ENCODE results near the gene GABBR2. TPM values are rescaled to one million over a fixed set of nuclear protein-coding genes. Genes with fewer than 3 reads are reported as not detected.

GABBR2 gene
- total RNA-seq, 2 experiments from 2014 or later, result not detected

DNA sequence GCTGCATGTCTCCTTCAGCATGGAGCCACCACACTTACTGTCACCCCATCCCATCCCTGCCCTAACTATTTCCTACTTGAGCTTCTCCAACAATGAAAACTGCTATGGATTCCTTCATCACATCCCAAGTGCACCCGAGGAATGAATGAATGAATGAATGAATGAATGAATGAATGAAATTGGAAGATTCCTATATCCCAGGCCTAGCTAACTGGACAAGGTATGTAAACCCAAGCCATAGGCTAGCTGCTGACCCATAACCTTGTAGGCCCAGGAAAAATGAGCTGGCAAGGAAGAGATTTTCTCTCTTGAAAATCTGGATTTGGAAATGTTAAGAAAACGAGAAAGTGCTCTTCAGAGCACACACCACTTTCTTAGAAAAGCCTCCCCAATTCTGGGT lies 97.4 kb downstream of the GABBR2 start:
- ChIA-PET CTCF (ENCODE audit: unreplicated experiment) (no interaction called here), POLR2A (no interaction called here)
- no peaks in the 10 kb centered on the region for H3K4me1 ChIP-seq (ENCODE audit: insufficient read depth, low read length, poor library complexity, severe bottlenecking)
- no peaks in the 10 kb centered on the region for H3K79me2 ChIP-seq (ENCODE audit: insufficient read depth, low read depth, low read length)
- no peaks in the 10 kb centered on the region for H4K20me1 ChIP-seq (ENCODE audit: insufficient read depth, low read length)
- H3K9me2 ChIP-seq (ENCODE audit: insufficient read depth, low read length), result no peaks in the 10 kb centered on the region
- no peak for TF ChIP-seq EZH2phosphoT487 (IDR thresholded peaks at IDR 0.05; ENCODE audit: borderline replicate concordance, low read depth, low read length)
- TF ChIP-seq, protein P1, sequence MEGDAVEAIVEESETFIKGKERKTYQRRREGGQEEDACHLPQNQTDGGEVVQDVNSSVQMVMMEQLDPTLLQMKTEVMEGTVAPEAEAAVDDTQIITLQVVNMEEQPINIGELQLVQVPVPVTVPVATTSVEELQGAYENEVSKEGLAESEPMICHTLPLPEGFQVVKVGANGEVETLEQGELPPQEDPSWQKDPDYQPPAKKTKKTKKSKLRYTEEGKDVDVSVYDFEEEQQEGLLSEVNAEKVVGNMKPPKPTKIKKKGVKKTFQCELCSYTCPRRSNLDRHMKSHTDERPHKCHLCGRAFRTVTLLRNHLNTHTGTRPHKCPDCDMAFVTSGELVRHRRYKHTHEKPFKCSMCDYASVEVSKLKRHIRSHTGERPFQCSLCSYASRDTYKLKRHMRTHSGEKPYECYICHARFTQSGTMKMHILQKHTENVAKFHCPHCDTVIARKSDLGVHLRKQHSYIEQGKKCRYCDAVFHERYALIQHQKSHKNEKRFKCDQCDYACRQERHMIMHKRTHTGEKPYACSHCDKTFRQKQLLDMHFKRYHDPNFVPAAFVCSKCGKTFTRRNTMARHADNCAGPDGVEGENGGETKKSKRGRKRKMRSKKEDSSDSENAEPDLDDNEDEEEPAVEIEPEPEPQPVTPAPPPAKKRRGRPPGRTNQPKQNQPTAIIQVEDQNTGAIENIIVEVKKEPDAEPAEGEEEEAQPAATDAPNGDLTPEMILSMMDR (conservative IDR thresholded peaks at IDR 0.05; ENCODE audit: low read length), result no peak
- no peaks in the 10 kb centered on the region for H3K9me3 ChIP-seq (ENCODE audit: low read length)
- BruUV-seq (replicated peaks), result no TSS peak
- no peaks in the 10 kb centered on the region for H3K36me3 ChIP-seq (ENCODE audit: insufficient read depth, low read length)
- no peak overlapping the region for H3K27ac ChIP-seq (ENCODE audit: low read depth, low read length, poor library complexity, severe bottlenecking)
- no peak overlapping the region for H2AFZ ChIP-seq (ENCODE audit: low read length)
- no peak overlapping the region for H3K4me3 ChIP-seq (ENCODE audit: low read depth, low read length, poor library complexity, severe bottlenecking)
- H3K4me2 ChIP-seq (ENCODE audit: low read length), result no peak overlapping the region
- no peak for DNase-seq (ENCODE audit: low spot score)
- intact Hi-C loops (cut with micrococcal nuclease; ENCODE audit: unreplicated experiment), result no loop called here

DNA sequence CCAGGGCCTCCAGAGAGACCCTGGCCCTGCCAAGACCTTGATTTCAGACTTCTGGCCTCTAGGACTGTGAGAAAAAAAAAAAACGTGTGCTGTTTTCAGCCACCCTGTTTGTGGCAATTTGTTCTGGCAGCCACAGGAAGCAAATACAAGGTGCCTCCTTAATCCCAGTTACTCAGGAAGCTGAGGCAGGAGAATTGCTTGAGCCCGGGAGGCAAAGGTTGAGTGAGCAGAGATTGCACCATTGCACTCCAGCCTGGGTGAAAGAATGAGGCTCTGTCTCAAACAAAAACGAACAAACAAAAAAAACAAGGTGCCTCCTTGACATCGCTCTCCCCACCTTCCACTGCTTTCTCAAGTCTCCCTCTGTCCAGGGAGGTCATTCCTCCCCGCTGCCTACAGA lies 98.0 kb downstream of the GABBR2 start:
- H3K36me3 ChIP-seq (ENCODE audit: insufficient read depth, low read length), result no peaks in the 10 kb centered on the region
- H3K9me2 ChIP-seq (ENCODE audit: insufficient read depth, low read length), result no peaks in the 10 kb centered on the region
- no peak for DNase-seq (ENCODE audit: low spot score)
- no TSS peak for BruUV-seq (replicated peaks)
- H3K4me3 ChIP-seq (ENCODE audit: low read depth, low read length, poor library complexity, severe bottlenecking), result no peak overlapping the region
- no peaks in the 10 kb centered on the region for H4K20me1 ChIP-seq (ENCODE audit: insufficient read depth, low read length)
- no peaks in the 10 kb centered on the region for H3K79me2 ChIP-seq (ENCODE audit: insufficient read depth, low read depth, low read length)
- no peak overlapping the region for H2AFZ ChIP-seq (ENCODE audit: low read length)
- ChIA-PET POLR2A (no interaction called here), CTCF (ENCODE audit: unreplicated experiment) (no interaction called here)
- H3K27ac ChIP-seq (ENCODE audit: low read depth, low read length, poor library complexity, severe bottlenecking), result no peak overlapping the region
- H3K9me3 ChIP-seq (ENCODE audit: low read length), result no peaks in the 10 kb centered on the region
- no peak for TF ChIP-seq EZH2phosphoT487 (IDR thresholded peaks at IDR 0.05; ENCODE audit: borderline replicate concordance, low read depth, low read length)
- TF ChIP-seq, protein P1 (conservative IDR thresholded peaks at IDR 0.05; ENCODE audit: low read length), result no peak
- H3K4me2 ChIP-seq (ENCODE audit: low read length), result no peak overlapping the region
- H3K4me1 ChIP-seq (ENCODE audit: insufficient read depth, low read length, poor library complexity, severe bottlenecking), result no peaks in the 10 kb centered on the region
- intact Hi-C loops (cut with micrococcal nuclease; ENCODE audit: unreplicated experiment), result no loop called here

DNA sequence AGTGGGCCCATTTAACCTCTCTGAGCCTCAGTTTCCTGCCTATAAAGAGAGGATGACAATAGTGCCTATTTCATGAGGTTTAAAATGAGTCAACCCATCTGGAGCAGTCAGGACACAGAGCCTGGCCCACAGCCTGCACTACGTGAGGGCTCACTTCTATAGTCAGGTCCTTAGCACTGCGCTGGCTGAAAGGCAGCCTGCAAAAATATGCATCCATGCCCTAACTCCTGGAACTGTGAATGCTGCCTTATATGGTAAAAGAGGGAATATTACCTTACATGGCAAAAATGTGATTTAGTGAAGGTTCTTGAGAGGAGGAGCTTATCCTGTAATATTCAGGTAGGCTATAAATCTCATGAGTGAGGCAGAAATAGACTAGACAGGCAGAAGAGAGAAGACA lies 98.5 kb downstream of the GABBR2 start:
- intact Hi-C loops (cut with micrococcal nuclease; ENCODE audit: unreplicated experiment), result no loop called here
- H3K79me2 ChIP-seq (ENCODE audit: insufficient read depth, low read depth, low read length), result no peaks in the 10 kb centered on the region
- H3K36me3 ChIP-seq (ENCODE audit: insufficient read depth, low read length), result no peaks in the 10 kb centered on the region
- H3K9me3 ChIP-seq (ENCODE audit: low read length), result no peaks in the 10 kb centered on the region
- CTCF ChIA-PET (ENCODE audit: unreplicated experiment), result no interaction called here
- no peak overlapping the region for H2AFZ ChIP-seq (ENCODE audit: low read length)
- BruUV-seq (replicated peaks), result no TSS peak
- no peak overlapping the region for H3K27ac ChIP-seq (ENCODE audit: low read depth, low read length, poor library complexity, severe bottlenecking)
- no peak overlapping the region for H3K4me2 ChIP-seq (ENCODE audit: low read length)
- POLR2A ChIA-PET, result no interaction called here
- no peak overlapping the region for H3K4me3 ChIP-seq (ENCODE audit: low read depth, low read length, poor library complexity, severe bottlenecking)
- no peak for DNase-seq (ENCODE audit: low spot score)
- no peaks in the 10 kb centered on the region for H3K9me2 ChIP-seq (ENCODE audit: insufficient read depth, low read length)
- H4K20me1 ChIP-seq (ENCODE audit: insufficient read depth, low read length), result no peaks in the 10 kb centered on the region
- no peaks in the 10 kb centered on the region for H3K4me1 ChIP-seq (ENCODE audit: insufficient read depth, low read length, poor library complexity, severe bottlenecking)
- no peak for TF ChIP-seq EZH2phosphoT487 (IDR thresholded peaks at IDR 0.05; ENCODE audit: borderline replicate concordance, low read depth, low read length)
- TF ChIP-seq, protein P1 (conservative IDR thresholded peaks at IDR 0.05; ENCODE audit: low read length), result no peak
